ENCODE data around the gene MAN1A2. TPM values are rescaled to one million over a fixed set of nuclear protein-coding genes. Genes with fewer than 3 reads are reported as not detected.

Gene MAN1A2
- total and polyA plus RNA-seq, 2 experiments from 2014 or later: 24.7 to 45.0 TPM

GRCh38 chr1:117576236-117576635 lies 209.0 kb downstream of the MAN1A2 start:
- Histone ChIP-seq H3K9me3 (ENCODE audit: low read depth) (no peaks in the 10 kb centered on the region), H3K27me3 (no peaks in the 10 kb centered on the region), H3K4me2 (no peak overlapping the region), H2AFZ (no peak overlapping the region), H3K4me1 (ENCODE audit: insufficient read depth) (peaks cover 6% of the 10 kb centered on the region), H3K4me3 (no peak overlapping the region), H3K27ac (no peak overlapping the region), H3K36me3 (replicated peaks; ENCODE audit: insufficient read depth, low read depth) (no peaks in the 10 kb centered on the region), H3K9me2 (replicated peaks; ENCODE audit: insufficient read depth) (no peaks in the 10 kb centered on the region), H3K79me2 (no peaks in the 10 kb centered on the region), H4K20me1 (ENCODE audit: insufficient read depth, poor library complexity, severe bottlenecking) (no peaks in the 10 kb centered on the region)
- 95% methylated on average over 3 of the region's 3 CpGs for WGBS (ENCODE audit: low lambda C conversion rate, missing lambda C conversion rate)
- no peak for TF ChIP-seq EZH2 (IDR thresholded peaks at IDR 0.05; ENCODE audit: borderline replicate concordance)
- no peak for TF ChIP-seq EZH2phosphoT487 (IDR thresholded peaks at IDR 0.05; ENCODE audit: low read depth, severe bottlenecking, unreplicated experiment)
- TF ChIP-seq, protein P1, sequence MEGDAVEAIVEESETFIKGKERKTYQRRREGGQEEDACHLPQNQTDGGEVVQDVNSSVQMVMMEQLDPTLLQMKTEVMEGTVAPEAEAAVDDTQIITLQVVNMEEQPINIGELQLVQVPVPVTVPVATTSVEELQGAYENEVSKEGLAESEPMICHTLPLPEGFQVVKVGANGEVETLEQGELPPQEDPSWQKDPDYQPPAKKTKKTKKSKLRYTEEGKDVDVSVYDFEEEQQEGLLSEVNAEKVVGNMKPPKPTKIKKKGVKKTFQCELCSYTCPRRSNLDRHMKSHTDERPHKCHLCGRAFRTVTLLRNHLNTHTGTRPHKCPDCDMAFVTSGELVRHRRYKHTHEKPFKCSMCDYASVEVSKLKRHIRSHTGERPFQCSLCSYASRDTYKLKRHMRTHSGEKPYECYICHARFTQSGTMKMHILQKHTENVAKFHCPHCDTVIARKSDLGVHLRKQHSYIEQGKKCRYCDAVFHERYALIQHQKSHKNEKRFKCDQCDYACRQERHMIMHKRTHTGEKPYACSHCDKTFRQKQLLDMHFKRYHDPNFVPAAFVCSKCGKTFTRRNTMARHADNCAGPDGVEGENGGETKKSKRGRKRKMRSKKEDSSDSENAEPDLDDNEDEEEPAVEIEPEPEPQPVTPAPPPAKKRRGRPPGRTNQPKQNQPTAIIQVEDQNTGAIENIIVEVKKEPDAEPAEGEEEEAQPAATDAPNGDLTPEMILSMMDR (IDR thresholded peaks at IDR 0.05; ENCODE audit: poor library complexity): no peak
- no peak for DNase-seq (ENCODE audit: low spot score)

GRCh38 chr1:117577191-117577885 lies 210.1 kb downstream of the MAN1A2 start:
- Histone ChIP-seq H3K4me1 (ENCODE audit: insufficient read depth) (no peaks in the 10 kb centered on the region), H2AFZ (no peak overlapping the region), H3K79me2 (no peaks in the 10 kb centered on the region), H4K20me1 (ENCODE audit: insufficient read depth, poor library complexity, severe bottlenecking) (no peaks in the 10 kb centered on the region), H3K36me3 (replicated peaks; ENCODE audit: insufficient read depth, low read depth) (no peaks in the 10 kb centered on the region), H3K27ac (no peak overlapping the region), H3K9me2 (replicated peaks; ENCODE audit: insufficient read depth) (no peaks in the 10 kb centered on the region), H3K27me3 (no peaks in the 10 kb centered on the region), H3K4me2 (no peak overlapping the region), H3K4me3 (no peak overlapping the region), H3K9me3 (ENCODE audit: low read depth) (no peaks in the 10 kb centered on the region)
- DNase-seq (ENCODE audit: low spot score): no peak
- TF ChIP-seq, protein P1 (IDR thresholded peaks at IDR 0.05; ENCODE audit: poor library complexity): no peak
- TF ChIP-seq EZH2phosphoT487 (IDR thresholded peaks at IDR 0.05; ENCODE audit: low read depth, severe bottlenecking, unreplicated experiment): no peak
- TF ChIP-seq EZH2 (IDR thresholded peaks at IDR 0.05; ENCODE audit: borderline replicate concordance): no peak
- WGBS (ENCODE audit: low lambda C conversion rate, missing lambda C conversion rate): 70% methylated on average over 2 of the region's 2 CpGs

GRCh38 chr1:117578466-117578865 lies 211.2 kb downstream of the MAN1A2 start:
- no peaks in the 10 kb centered on the region for H3K4me1 ChIP-seq (ENCODE audit: insufficient read depth)
- 83% methylated on average over 4 of the region's 4 CpGs for WGBS (ENCODE audit: low lambda C conversion rate, missing lambda C conversion rate)
- DNase-seq (ENCODE audit: low spot score): no peak
- no peak overlapping the region for H3K4me2 ChIP-seq
- H3K4me3 ChIP-seq: no peak overlapping the region
- no peak overlapping the region for H2AFZ ChIP-seq
- no peak overlapping the region for H3K27ac ChIP-seq
- H3K36me3 ChIP-seq (replicated peaks; ENCODE audit: insufficient read depth, low read depth): no peaks in the 10 kb centered on the region
- no peaks in the 10 kb centered on the region for H3K79me2 ChIP-seq
- no peaks in the 10 kb centered on the region for H4K20me1 ChIP-seq (ENCODE audit: insufficient read depth, poor library complexity, severe bottlenecking)
- H3K27me3 ChIP-seq: no peaks in the 10 kb centered on the region
- H3K9me2 ChIP-seq (replicated peaks; ENCODE audit: insufficient read depth): no peaks in the 10 kb centered on the region
- H3K9me3 ChIP-seq (ENCODE audit: low read depth): no peaks in the 10 kb centered on the region
- TF ChIP-seq EZH2phosphoT487 (IDR thresholded peaks at IDR 0.05; ENCODE audit: low read depth, severe bottlenecking, unreplicated experiment) (no peak), EZH2 (IDR thresholded peaks at IDR 0.05; ENCODE audit: borderline replicate concordance) (no peak)
- TF ChIP-seq, protein P1 (IDR thresholded peaks at IDR 0.05; ENCODE audit: poor library complexity): no peak

Other genes starting within 250 kb of the MAN1A2 start
- 4.1 and 4.7 TPM in 2 replicates for gene TRIM45, start 245.7 kb upstream of the MAN1A2 start, total RNA-seq
- 3.0 and 4.3 TPM in 2 replicates for gene TRIM45, start 245.7 kb upstream of the MAN1A2 start, polyA plus RNA-seq
- 12.4 and 12.8 TPM in 2 replicates for gene VTCN1, start 156.5 kb upstream of the MAN1A2 start, total RNA-seq
- gene VTCN1, start 156.5 kb upstream of the MAN1A2 start, polyA plus RNA-seq: 14.9 and 33.2 TPM in 2 replicates
- 4.1 and 5.5 TPM in 2 replicates for gene TENT5C, start 238.6 kb downstream of the MAN1A2 start, total RNA-seq
- gene TENT5C, start 238.6 kb downstream of the MAN1A2 start, polyA plus RNA-seq: 2.4 and 2.5 TPM in 2 replicates

All from hepatocyte (in vitro differentiated cells).